A673 (cell line): ENCODE measurements around the gene ANKRD9. TPM values are rescaled to one million over a fixed set of nuclear protein-coding genes. Genes with fewer than 3 reads are reported as not detected.

Source experiments
- BruUV-seq: library from RNA; stranded (reverse); fragments of 400-500 nt; replicated peaks from 2 replicates; lab custom pipeline; 2021; lab: Mats Ljungman, UMichigan
- CTCF ChIA-PET: fragments of 300-600 bp; sonication (Branson Sonifier 250); formaldehyde crosslinking; loops from one replicate; lab custom pipeline; 2022; ENCODE audit warnings: antibody characterized with exemption; lab: Charles Lee
- POLR2A ChIA-PET: fragments of 300-600 bp; sonication (Branson Sonifier 250); formaldehyde crosslinking; loops from one replicate; lab custom pipeline; 2022; ENCODE audit warnings: antibody characterized with exemption; ENCODE audit not compliant: low non-redundant PET; lab: Charles Lee
- DNase-seq: peaks from one replicate; pipeline ENCODE4 v3.0.0-alpha.2; 2015; ENCODE audit warnings: low spot score
- H3K27ac ChIP-seq: fragments of 200-600 bp; sonication (generic); 2 replicates; pipeline ENCODE4 v1.5.1; 2016; ENCODE audit warnings: mixed run types, low read depth, mild to moderate bottlenecking, mixed read lengths, antibody characterized with exemption, low read length; ENCODE audit not compliant: poor library complexity, severe bottlenecking
- H3K27me3 ChIP-seq: fragments of 200-600 bp; sonication (generic); replicated peaks from 2 replicates; pipeline ENCODE4 v1.6.1; 2017; ENCODE audit warnings: mixed run types, low read depth, mild to moderate bottlenecking, mixed read lengths, antibody characterized with exemption, low read length; ENCODE audit not compliant: insufficient read depth, poor library complexity
- H3K36me3 ChIP-seq: fragments of 200-600 bp; sonication (generic); 2 replicates; pipeline ENCODE4 v1.6.1; 2016; ENCODE audit warnings: mixed run types, mild to moderate bottlenecking, mixed read lengths, antibody characterized with exemption, low read length; ENCODE audit not compliant: insufficient read depth, poor library complexity, severe bottlenecking
- H3K4me1 ChIP-seq: fragments of 200-600 bp; sonication (generic); 2 replicates; pipeline ENCODE4 v1.6.1; 2017; ENCODE audit warnings: mixed run types, mild to moderate bottlenecking, mixed read lengths, antibody characterized with exemption, low read length; ENCODE audit not compliant: insufficient read depth, poor library complexity, severe bottlenecking
- H3K4me3 ChIP-seq: fragments of 200-600 bp; sonication (generic); 2 replicates; pipeline ENCODE4 v1.5.1; 2016; ENCODE audit warnings: low read depth, mixed run types, mild to moderate bottlenecking, mixed read lengths, low read length; ENCODE audit not compliant: poor library complexity, severe bottlenecking
- H3K9me3 ChIP-seq: fragments of 200-600 bp; sonication (generic); 2 replicates; pipeline ENCODE4 v1.6.1; 2016; ENCODE audit warnings: mixed run types, low read depth, mild to moderate bottlenecking, mixed read lengths, antibody characterized with exemption, low read length; ENCODE audit not compliant: poor library complexity, severe bottlenecking
- EZH2 ChIP-seq: fragments of 200-600 bp; sonication (generic); IDR thresholded peaks from 2 replicates; pipeline ENCODE4 v1.6.1; 2017; ENCODE audit warnings: borderline replicate concordance, low read depth, mild to moderate bottlenecking, mixed read lengths, antibody characterized with exemption, low read length; ENCODE audit not compliant: poor library complexity, severe bottlenecking
- intact Hi-C: fragments of 100-400 bp; cut with micrococcal nuclease; formaldehyde crosslinking; loops from one replicate; pipeline ENCODE4 v1.10.0; 2022; ENCODE audit not compliant: unreplicated experiment
- total RNA-seq: library from RNA; stranded (reverse); gene quantifications from 2 replicates; pipeline ENCODE4 v1.2.3, GENCODE V29; 2021
- TF ChIP-seq, protein P1 (sequence below): fragments of 300-800, 200-600 bp; sonication (generic); conservative IDR thresholded peaks from 2 replicates; pipeline ENCODE4 v1.5.1; 2017; ENCODE audit warnings: low read depth, mild to moderate bottlenecking, antibody characterized with exemption, low read length, moderate library complexity, mixed read lengths

The ANKRD9 gene
- total RNA-seq, 1 experiment from 2014 or later, result 28.0 TPM

DNA sequence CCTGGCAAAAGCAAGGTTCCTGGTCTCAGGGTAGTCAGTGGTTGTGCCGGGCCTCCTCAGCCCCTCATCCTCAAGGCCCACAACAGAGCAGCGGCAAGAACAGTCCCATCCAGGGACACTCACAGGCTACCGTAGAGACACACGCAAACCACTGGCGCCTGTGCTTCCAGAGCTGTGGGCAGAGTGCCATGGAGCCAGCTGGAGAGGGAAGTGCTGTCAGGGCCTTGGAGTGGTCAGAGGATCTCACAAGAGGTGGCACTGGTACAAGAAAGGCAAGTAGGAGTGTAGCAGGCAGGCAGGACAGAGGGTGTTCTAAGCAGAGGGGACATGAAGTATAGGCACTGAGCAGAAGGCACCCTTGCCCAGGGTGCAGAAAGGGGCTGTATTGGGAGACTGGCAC lies 34.6 kb downstream of the ANKRD9 start:
- H3K9me3 ChIP-seq, result no peaks in the 10 kb centered on the region
- H3K4me3 ChIP-seq, result no peak overlapping the region
- no peaks in the 10 kb centered on the region for H3K36me3 ChIP-seq
- CTCF ChIA-PET, result no interaction called here
- no peaks in the 10 kb centered on the region for H3K27me3 ChIP-seq
- no peak for TF ChIP-seq EZH2
- TF ChIP-seq, protein P1, sequence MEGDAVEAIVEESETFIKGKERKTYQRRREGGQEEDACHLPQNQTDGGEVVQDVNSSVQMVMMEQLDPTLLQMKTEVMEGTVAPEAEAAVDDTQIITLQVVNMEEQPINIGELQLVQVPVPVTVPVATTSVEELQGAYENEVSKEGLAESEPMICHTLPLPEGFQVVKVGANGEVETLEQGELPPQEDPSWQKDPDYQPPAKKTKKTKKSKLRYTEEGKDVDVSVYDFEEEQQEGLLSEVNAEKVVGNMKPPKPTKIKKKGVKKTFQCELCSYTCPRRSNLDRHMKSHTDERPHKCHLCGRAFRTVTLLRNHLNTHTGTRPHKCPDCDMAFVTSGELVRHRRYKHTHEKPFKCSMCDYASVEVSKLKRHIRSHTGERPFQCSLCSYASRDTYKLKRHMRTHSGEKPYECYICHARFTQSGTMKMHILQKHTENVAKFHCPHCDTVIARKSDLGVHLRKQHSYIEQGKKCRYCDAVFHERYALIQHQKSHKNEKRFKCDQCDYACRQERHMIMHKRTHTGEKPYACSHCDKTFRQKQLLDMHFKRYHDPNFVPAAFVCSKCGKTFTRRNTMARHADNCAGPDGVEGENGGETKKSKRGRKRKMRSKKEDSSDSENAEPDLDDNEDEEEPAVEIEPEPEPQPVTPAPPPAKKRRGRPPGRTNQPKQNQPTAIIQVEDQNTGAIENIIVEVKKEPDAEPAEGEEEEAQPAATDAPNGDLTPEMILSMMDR, result no peak
- no peak overlapping the region for H3K27ac ChIP-seq
- intact Hi-C loops, result no loop called here
- no peaks in the 10 kb centered on the region for H3K4me1 ChIP-seq
- POLR2A ChIA-PET, result no interaction called here
- no TSS peak for BruUV-seq
- DNase-seq, result no peak

DNA sequence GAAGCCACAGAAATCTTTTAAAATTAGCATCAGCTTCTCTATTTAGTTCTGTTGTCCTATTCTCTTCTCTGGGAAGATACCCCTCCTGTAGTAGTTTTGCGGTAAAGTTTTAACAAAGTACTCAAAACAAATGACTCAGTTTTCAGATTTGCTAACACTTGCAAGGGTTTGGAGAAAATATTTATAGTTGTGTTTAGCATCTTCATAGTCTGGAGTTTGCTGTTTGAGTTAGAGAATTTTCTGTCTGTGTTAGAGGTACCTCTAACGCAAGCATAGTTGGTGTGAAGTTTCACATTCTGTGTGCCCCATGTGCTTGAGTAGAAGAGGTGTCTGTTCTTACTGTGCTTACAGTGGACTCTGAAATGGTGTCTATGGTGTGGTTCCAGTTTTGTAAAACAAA lies 36.0 kb downstream of the ANKRD9 start:
- Histone ChIP-seq H3K4me1 (no peaks in the 10 kb centered on the region), H3K9me3 (no peaks in the 10 kb centered on the region), H3K36me3 (no peaks in the 10 kb centered on the region), H3K27me3 (no peaks in the 10 kb centered on the region), H3K27ac (no peak overlapping the region), H3K4me3 (no peak overlapping the region)
- BruUV-seq, result no TSS peak
- no peak for DNase-seq
- POLR2A ChIA-PET, result interaction anchor here (0.6 kb wide), 1 partner anchor 96 kb away, joined by 3 read pairs; no protein-coding TSS in a partner anchor
- TF ChIP-seq EZH2, result no peak
- TF ChIP-seq, protein P1, result no peak
- intact Hi-C loops, result no loop called here
- CTCF ChIA-PET, result no interaction called here

DNA sequence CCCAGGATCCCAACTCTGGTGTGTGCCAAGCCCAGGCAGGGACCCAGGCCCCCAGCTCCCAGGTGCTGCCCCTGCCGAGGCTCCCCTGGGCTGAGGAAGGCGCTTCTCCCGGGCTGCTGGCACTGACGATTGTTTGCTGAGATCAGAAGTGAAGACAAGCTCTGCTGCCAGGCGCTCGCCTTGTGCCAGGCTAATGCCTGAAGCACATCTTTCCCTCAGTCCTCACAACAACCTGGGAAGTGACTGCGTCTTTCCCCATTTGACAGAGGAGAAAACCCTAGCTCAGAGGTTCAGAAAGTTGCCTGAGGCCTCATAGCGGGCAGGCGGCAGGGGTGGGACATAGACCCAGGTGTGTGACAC lies 36.8 kb downstream of the ANKRD9 start:
- no peak for DNase-seq

More for the DNA sequence above, 36.8 kb downstream of the ANKRD9 start:
- ChIA-PET POLR2A (no interaction called here), CTCF (no interaction called here)
- no peak overlapping the region for H3K4me3 ChIP-seq
- no peaks in the 10 kb centered on the region for H3K9me3 ChIP-seq
- intact Hi-C loops, result no loop called here
- no peaks in the 10 kb centered on the region for H3K27me3 ChIP-seq
- H3K4me1 ChIP-seq, result no peaks in the 10 kb centered on the region
- no peak overlapping the region for H3K27ac ChIP-seq
- TF ChIP-seq EZH2, result no peak
- TF ChIP-seq, protein P1, result no peak
- BruUV-seq, result no TSS peak
- H3K36me3 ChIP-seq, result no peaks in the 10 kb centered on the region
